Eye (tissue), 1 donor: ENCODE data around the gene DDB1.
"Not testable (repeated sequence)": the region's sequence is repeated elsewhere in the genome, so short reads cannot be mapped to it uniquely, and the experiment has no call there.

Source experiments
- DNase-seq: peaks from one replicate; pipeline ENCODE4 v3.0.0-alpha.2; 2015

Gene DDB1

GRCh38 chr11:61264795-61265194, 68.1 kb downstream of the DDB1 start:
- DNase-seq = no peak

GRCh38 chr11:61264371-61264770, 68.5 kb downstream of the DDB1 start:
- no peak for DNase-seq

- no peak for DNase-seq
Measured at GRCh38 chr11:61259363-61259762, 73.5 kb downstream of the DDB1 start.

- DNase-seq = no peak
Measured at GRCh38 chr11:61258546-61258945, 74.4 kb downstream of the DDB1 start.

GRCh38 chr11:61256710-61257482, 76.0 kb downstream of the DDB1 start:
- no peak for DNase-seq

- peak; percentile 48 for DNase-seq
Measured at GRCh38 chr11:61254403-61255025, 78.4 kb downstream of the DDB1 start.

GRCh38 chr11:61252332-61252731, 80.6 kb downstream of the DDB1 start:
- not testable (repeated sequence) for DNase-seq

- not testable (repeated sequence) for DNase-seq
Measured at GRCh38 chr11:61250796-61251765, 81.8 kb downstream of the DDB1 start.
